Measurements from ENCODE around the gene DCLK1.
"Not testable (repeated sequence)": the region's sequence is repeated elsewhere in the genome, so short reads cannot be mapped to it uniquely, and the experiment has no call there.

DCLK1 gene

DNA sequence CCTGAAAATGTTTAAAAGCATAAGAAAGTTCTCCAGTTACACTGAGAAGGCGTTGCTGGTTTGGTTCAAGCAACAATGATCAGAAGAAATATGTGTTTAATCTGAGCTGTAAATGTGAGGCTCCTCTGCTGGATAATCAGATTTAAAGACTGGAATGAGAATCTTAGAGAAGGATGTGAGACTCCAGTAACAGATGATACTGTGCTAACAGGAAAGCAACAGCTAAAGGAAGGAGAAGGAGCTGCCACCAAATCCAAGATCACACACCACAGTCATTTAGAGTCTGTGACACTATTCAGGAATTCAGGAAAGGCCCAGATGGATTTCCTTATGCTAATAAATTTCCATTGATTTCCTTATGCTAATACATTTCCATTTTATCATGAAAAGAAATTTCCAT lies 16.9 kb downstream of the DCLK1 start:
- no peaks in the 10 kb centered on the region for H3K4me1 ChIP-seq (ENCODE audit: control insufficient read depth in 5 of 5, insufficient read depth in 5 of 5, low read length in 5 of 5)
- no peak overlapping the region for H3K4me3 ChIP-seq (ENCODE audit: low read depth in 1 of 5, low read length in 5 of 5)
- no peak overlapping the region for H3K27ac ChIP-seq (ENCODE audit: low read depth, low read length)
- no peak overlapping the region for H3K9ac ChIP-seq (ENCODE audit: low read length in 5 of 5)
- H3K27me3 ChIP-seq (ENCODE audit: control insufficient read depth in 5 of 5, insufficient read depth in 4 of 5, low read length in 5 of 5) = no peaks in the 10 kb centered on the region
- peaks cover 0 to 3% (median 0%) of the 10 kb centered on the region in 5 donors for H3K36me3 ChIP-seq (ENCODE audit: control insufficient read depth in 5 of 5, insufficient read depth in 5 of 5, low read length in 5 of 5)
- H3K9me3 ChIP-seq (ENCODE audit: control insufficient read depth in 5 of 5, low read length in 5 of 5) = no peaks in the 10 kb centered on the region

- Histone ChIP-seq H3K9ac (ENCODE audit: low read length in 5 of 5) (no peak overlapping the region), H3K9me3 (ENCODE audit: control insufficient read depth in 5 of 5, low read length in 5 of 5) (no peaks in the 10 kb centered on the region), H3K4me3 (ENCODE audit: low read depth in 1 of 5, low read length in 5 of 5) (no peak overlapping the region), H3K27me3 (ENCODE audit: control insufficient read depth in 5 of 5, insufficient read depth in 4 of 5, low read length in 5 of 5) (no peaks in the 10 kb centered on the region), H3K4me1 (ENCODE audit: control insufficient read depth in 5 of 5, insufficient read depth in 5 of 5, low read length in 5 of 5) (no peaks in the 10 kb centered on the region), H3K36me3 (ENCODE audit: control insufficient read depth in 5 of 5, insufficient read depth in 5 of 5, low read length in 5 of 5) (peaks cover 0 to 3% (median 0%) of the 10 kb centered on the region in 5 donors), H3K27ac (ENCODE audit: low read depth, low read length) (no peak overlapping the region)
These were observed 22.2 kb downstream of the DCLK1 start for GRCh38 chr13:36108954-36109353.

GRCh38 chr13:36108342-36108741 lies 22.8 kb downstream of the DCLK1 start:
- Histone ChIP-seq H3K4me1 (ENCODE audit: control insufficient read depth in 5 of 5, insufficient read depth in 5 of 5, low read length in 5 of 5) (no peaks in the 10 kb centered on the region), H3K9me3 (ENCODE audit: control insufficient read depth in 5 of 5, low read length in 5 of 5) (no peaks in the 10 kb centered on the region), H3K4me3 (ENCODE audit: low read depth in 1 of 5, low read length in 5 of 5) (no peak overlapping the region), H3K27me3 (ENCODE audit: control insufficient read depth in 5 of 5, insufficient read depth in 4 of 5, low read length in 5 of 5) (no peaks in the 10 kb centered on the region), H3K36me3 (ENCODE audit: control insufficient read depth in 5 of 5, insufficient read depth in 5 of 5, low read length in 5 of 5) (peaks cover 0 to 3% (median 0%) of the 10 kb centered on the region in 5 donors), H3K27ac (ENCODE audit: low read depth, low read length) (no peak overlapping the region), H3K9ac (ENCODE audit: low read length in 5 of 5) (no peak overlapping the region)

- Histone ChIP-seq H3K27ac (ENCODE audit: low read depth, low read length) (no peak overlapping the region), H3K9me3 (ENCODE audit: control insufficient read depth in 5 of 5, low read length in 5 of 5) (no peaks in the 10 kb centered on the region), H3K36me3 (ENCODE audit: control insufficient read depth in 5 of 5, insufficient read depth in 5 of 5, low read length in 5 of 5) (peaks cover 0 to 3% (median 0%) of the 10 kb centered on the region in 5 donors), H3K27me3 (ENCODE audit: control insufficient read depth in 5 of 5, insufficient read depth in 4 of 5, low read length in 5 of 5) (no peaks in the 10 kb centered on the region), H3K9ac (ENCODE audit: low read length in 5 of 5) (no peak overlapping the region), H3K4me1 (ENCODE audit: control insufficient read depth in 5 of 5, insufficient read depth in 5 of 5, low read length in 5 of 5) (no peaks in the 10 kb centered on the region), H3K4me3 (ENCODE audit: low read depth in 1 of 5, low read length in 5 of 5) (no peak overlapping the region)
These were observed 23.7 kb downstream of the DCLK1 start for GRCh38 chr13:36107521-36107920.

- Histone ChIP-seq H3K9ac (ENCODE audit: low read length in 5 of 5) (no peak overlapping the region), H3K9me3 (ENCODE audit: control insufficient read depth in 5 of 5, low read length in 5 of 5) (no peaks in the 10 kb centered on the region), H3K27me3 (ENCODE audit: control insufficient read depth in 5 of 5, insufficient read depth in 4 of 5, low read length in 5 of 5) (no peaks in the 10 kb centered on the region), H3K36me3 (ENCODE audit: control insufficient read depth in 5 of 5, insufficient read depth in 5 of 5, low read length in 5 of 5) (no peaks in the 10 kb centered on the region), H3K4me3 (ENCODE audit: low read depth in 1 of 5, low read length in 5 of 5) (no peak overlapping the region), H3K27ac (ENCODE audit: low read depth, low read length) (no peak overlapping the region), H3K4me1 (ENCODE audit: control insufficient read depth in 5 of 5, insufficient read depth in 5 of 5, low read length in 5 of 5) (no peaks in the 10 kb centered on the region)
These were observed 25.5 kb downstream of the DCLK1 start for GRCh38 chr13:36105726-36106125.

DNA sequence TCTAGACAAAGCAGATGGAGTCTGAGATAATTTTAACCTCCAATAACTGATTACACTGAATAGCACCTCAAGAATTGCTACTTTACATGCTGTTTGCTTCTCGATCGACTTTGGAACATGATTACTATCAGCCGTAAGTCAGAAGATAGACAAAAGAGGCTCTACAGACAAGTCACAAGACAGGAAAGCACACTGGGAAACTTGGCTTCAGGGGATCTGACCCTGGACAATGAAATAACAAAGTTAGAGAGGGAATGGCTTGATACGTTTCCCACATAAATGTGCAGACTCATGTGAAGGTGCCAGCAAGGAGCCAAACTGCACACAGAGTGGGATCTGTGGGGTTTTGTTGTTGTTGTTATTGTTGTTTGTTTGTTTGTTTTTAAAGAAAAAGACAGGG lies 28.5 kb downstream of the DCLK1 start:
- Histone ChIP-seq H3K36me3 (ENCODE audit: control insufficient read depth in 5 of 5, insufficient read depth in 5 of 5, low read length in 5 of 5) (no peaks in the 10 kb centered on the region), H3K4me3 (ENCODE audit: low read depth in 1 of 5, low read length in 5 of 5) (no peak overlapping the region), H3K27ac (ENCODE audit: low read depth, low read length) (no peak overlapping the region), H3K9ac (ENCODE audit: low read length in 5 of 5) (no peak overlapping the region), H3K4me1 (ENCODE audit: control insufficient read depth in 5 of 5, insufficient read depth in 5 of 5, low read length in 5 of 5) (no peaks in the 10 kb centered on the region), H3K9me3 (ENCODE audit: control insufficient read depth in 5 of 5, low read length in 5 of 5) (no peaks in the 10 kb centered on the region), H3K27me3 (ENCODE audit: control insufficient read depth in 5 of 5, insufficient read depth in 4 of 5, low read length in 5 of 5) (no peaks in the 10 kb centered on the region)

GRCh38 chr13:36101907-36102306 lies 29.3 kb downstream of the DCLK1 start:
- not testable (repeated sequence) for H3K4me3 ChIP-seq (ENCODE audit: low read depth in 1 of 5, low read length in 5 of 5); H3K27me3 ChIP-seq (ENCODE audit: control insufficient read depth in 5 of 5, insufficient read depth in 4 of 5, low read length in 5 of 5); H3K36me3 ChIP-seq (ENCODE audit: control insufficient read depth in 5 of 5, insufficient read depth in 5 of 5, low read length in 5 of 5); H3K27ac ChIP-seq (ENCODE audit: low read depth, low read length); H3K9ac ChIP-seq (ENCODE audit: low read length in 5 of 5); H3K4me1 ChIP-seq (ENCODE audit: control insufficient read depth in 5 of 5, insufficient read depth in 5 of 5, low read length in 5 of 5); H3K9me3 ChIP-seq (ENCODE audit: control insufficient read depth in 5 of 5, low read length in 5 of 5)

DNA sequence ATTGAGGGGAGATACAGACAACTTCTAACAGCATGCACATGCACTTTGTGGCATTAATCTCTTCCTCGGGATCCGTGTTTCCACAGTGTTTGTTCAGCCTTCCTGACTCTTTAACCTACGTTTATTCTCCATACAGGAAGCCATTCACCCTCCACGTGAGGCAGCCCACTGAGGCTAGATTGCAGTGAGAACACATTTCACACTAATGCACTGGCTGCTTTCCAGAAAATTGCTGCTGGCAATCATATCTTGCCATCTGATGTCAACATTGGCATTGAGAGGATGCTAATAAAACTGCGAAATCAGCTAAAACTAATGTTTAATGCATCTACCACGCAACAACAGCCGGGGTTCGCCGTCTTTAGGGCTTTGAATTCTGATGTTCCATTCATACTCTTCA lies 30.0 kb downstream of the DCLK1 start:
- no peaks in the 10 kb centered on the region for H3K36me3 ChIP-seq (ENCODE audit: control insufficient read depth in 5 of 5, insufficient read depth in 5 of 5, low read length in 5 of 5)
- peaks cover 0 to 2% (median 0%) of the 10 kb centered on the region in 5 donors for H3K4me1 ChIP-seq (ENCODE audit: control insufficient read depth in 5 of 5, insufficient read depth in 5 of 5, low read length in 5 of 5)
- H3K27ac ChIP-seq (ENCODE audit: low read depth, low read length) = no peak overlapping the region
- H3K9me3 ChIP-seq (ENCODE audit: control insufficient read depth in 5 of 5, low read length in 5 of 5) = no peaks in the 10 kb centered on the region
- H3K9ac ChIP-seq (ENCODE audit: low read length in 5 of 5) = no peak overlapping the region
- H3K4me3 ChIP-seq (ENCODE audit: low read depth in 1 of 5, low read length in 5 of 5) = no peak overlapping the region
- H3K27me3 ChIP-seq (ENCODE audit: control insufficient read depth in 5 of 5, insufficient read depth in 4 of 5, low read length in 5 of 5) = no peaks in the 10 kb centered on the region

- Histone ChIP-seq H3K4me3 (ENCODE audit: low read depth in 1 of 5, low read length in 5 of 5) (no peak overlapping the region), H3K9ac (ENCODE audit: low read length in 5 of 5) (no peak overlapping the region), H3K27me3 (ENCODE audit: control insufficient read depth in 5 of 5, insufficient read depth in 4 of 5, low read length in 5 of 5) (no peaks in the 10 kb centered on the region), H3K9me3 (ENCODE audit: control insufficient read depth in 5 of 5, low read length in 5 of 5) (no peaks in the 10 kb centered on the region), H3K36me3 (ENCODE audit: control insufficient read depth in 5 of 5, insufficient read depth in 5 of 5, low read length in 5 of 5) (peaks cover 0 to 2% (median 0%) of the 10 kb centered on the region in 5 donors), H3K4me1 (ENCODE audit: control insufficient read depth in 5 of 5, insufficient read depth in 5 of 5, low read length in 5 of 5) (peaks cover 0 to 2% (median 0%) of the 10 kb centered on the region in 5 donors), H3K27ac (ENCODE audit: low read depth, low read length) (no peak overlapping the region)
These were observed 33.1 kb downstream of the DCLK1 start for GRCh38 chr13:36098080-36098479.

- no peak overlapping the region for H3K9ac ChIP-seq (ENCODE audit: low read length in 5 of 5)
- peaks cover 0 to 2% (median 0%) of the 10 kb centered on the region in 5 donors for H3K4me1 ChIP-seq (ENCODE audit: control insufficient read depth in 5 of 5, insufficient read depth in 5 of 5, low read length in 5 of 5)
- no peaks in the 10 kb centered on the region for H3K9me3 ChIP-seq (ENCODE audit: control insufficient read depth in 5 of 5, low read length in 5 of 5)
- no peak overlapping the region for H3K27ac ChIP-seq (ENCODE audit: low read depth, low read length)
- H3K36me3 ChIP-seq (ENCODE audit: control insufficient read depth in 5 of 5, insufficient read depth in 5 of 5, low read length in 5 of 5) = peaks cover 0 to 2% (median 0%) of the 10 kb centered on the region in 5 donors
- H3K4me3 ChIP-seq (ENCODE audit: low read depth in 1 of 5, low read length in 5 of 5) = no peak overlapping the region
- no peaks in the 10 kb centered on the region for H3K27me3 ChIP-seq (ENCODE audit: control insufficient read depth in 5 of 5, insufficient read depth in 4 of 5, low read length in 5 of 5)
These were observed 34.4 kb downstream of the DCLK1 start for GRCh38 chr13:36096461-36097416.
